ENCODE data around the gene GABRA5.

GRCh38 chr15:26848498-26848897 lies 18.4 kb upstream of the GABRA5 start:
- TF ChIP-seq CTCF (IDR thresholded peaks at IDR 0.05): no peak
- TF ChIP-seq EZH2 (IDR thresholded peaks at IDR 0.05; ENCODE audit: borderline replicate concordance, insufficient read depth, low read depth, low read length, poor library complexity, severe bottlenecking): no peak

All from B cell (primary cell).